Measurements from ENCODE around the gene XKR8. TPM values are rescaled to one million over a fixed set of nuclear protein-coding genes. Genes with fewer than 3 reads are reported as not detected.

Gene XKR8, protein sequence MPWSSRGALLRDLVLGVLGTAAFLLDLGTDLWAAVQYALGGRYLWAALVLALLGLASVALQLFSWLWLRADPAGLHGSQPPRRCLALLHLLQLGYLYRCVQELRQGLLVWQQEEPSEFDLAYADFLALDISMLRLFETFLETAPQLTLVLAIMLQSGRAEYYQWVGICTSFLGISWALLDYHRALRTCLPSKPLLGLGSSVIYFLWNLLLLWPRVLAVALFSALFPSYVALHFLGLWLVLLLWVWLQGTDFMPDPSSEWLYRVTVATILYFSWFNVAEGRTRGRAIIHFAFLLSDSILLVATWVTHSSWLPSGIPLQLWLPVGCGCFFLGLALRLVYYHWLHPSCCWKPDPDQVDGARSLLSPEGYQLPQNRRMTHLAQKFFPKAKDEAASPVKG
- 1 to 10 TPM; 4.3 to 9.6 (median 4.8) TPM for total RNA-seq

- DNase-seq (ENCODE audit: low spot score): no peak
- TF ChIP-seq, protein P1, sequence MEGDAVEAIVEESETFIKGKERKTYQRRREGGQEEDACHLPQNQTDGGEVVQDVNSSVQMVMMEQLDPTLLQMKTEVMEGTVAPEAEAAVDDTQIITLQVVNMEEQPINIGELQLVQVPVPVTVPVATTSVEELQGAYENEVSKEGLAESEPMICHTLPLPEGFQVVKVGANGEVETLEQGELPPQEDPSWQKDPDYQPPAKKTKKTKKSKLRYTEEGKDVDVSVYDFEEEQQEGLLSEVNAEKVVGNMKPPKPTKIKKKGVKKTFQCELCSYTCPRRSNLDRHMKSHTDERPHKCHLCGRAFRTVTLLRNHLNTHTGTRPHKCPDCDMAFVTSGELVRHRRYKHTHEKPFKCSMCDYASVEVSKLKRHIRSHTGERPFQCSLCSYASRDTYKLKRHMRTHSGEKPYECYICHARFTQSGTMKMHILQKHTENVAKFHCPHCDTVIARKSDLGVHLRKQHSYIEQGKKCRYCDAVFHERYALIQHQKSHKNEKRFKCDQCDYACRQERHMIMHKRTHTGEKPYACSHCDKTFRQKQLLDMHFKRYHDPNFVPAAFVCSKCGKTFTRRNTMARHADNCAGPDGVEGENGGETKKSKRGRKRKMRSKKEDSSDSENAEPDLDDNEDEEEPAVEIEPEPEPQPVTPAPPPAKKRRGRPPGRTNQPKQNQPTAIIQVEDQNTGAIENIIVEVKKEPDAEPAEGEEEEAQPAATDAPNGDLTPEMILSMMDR (IDR thresholded peaks at IDR 0.05): no peak
- ATAC-seq (ENCODE audit: low FRiP score): peak; percentile 94
Observed at GRCh38 chr1:27959792-27960603, at the start of gene XKR8. Gene XKR8, plus strand, starts transcription at chr1:27959973. Its CDS starts 97 bp downstream, at chr1:27960070.

- ATAC-seq (ENCODE audit: low FRiP score) (no peak), DNase-seq (ENCODE audit: low spot score) (no peak)
- TF ChIP-seq, protein P1 (IDR thresholded peaks at IDR 0.05): no peak
Observed at GRCh38 chr1:27912429-27912828, 47.3 kb upstream of the XKR8 start.

DNA sequence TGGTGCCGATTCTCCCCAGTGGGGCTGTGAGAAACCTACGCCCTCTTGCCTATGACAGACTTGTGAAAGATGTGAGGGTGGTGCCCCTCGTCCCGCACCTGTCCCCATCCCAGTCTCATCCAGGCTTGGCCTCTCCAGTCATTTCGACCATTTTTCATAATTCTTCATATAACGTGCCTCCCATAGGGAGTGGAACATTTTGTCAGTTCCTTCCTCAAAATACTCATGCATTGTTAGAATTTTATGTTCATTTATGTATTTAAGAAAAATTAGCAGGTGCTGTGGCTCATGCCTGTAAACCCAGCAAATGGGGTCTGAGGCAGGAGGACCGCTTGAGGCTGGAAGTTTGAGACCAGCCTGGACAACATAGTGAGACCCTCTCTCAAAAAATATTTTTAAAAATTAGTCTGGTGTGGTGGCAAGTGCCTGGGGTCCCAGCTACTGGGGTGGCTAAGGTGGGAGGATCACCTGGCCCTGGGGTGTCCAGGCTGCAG lies 44.6 kb upstream of the XKR8 start:
- ATAC-seq (ENCODE audit: low FRiP score): no peak
- no peak for DNase-seq (ENCODE audit: low spot score)
- TF ChIP-seq, protein P1 (IDR thresholded peaks at IDR 0.05): no peak

GRCh38 chr1:27922272-27922671 lies 37.5 kb upstream of the XKR8 start:
- TF ChIP-seq, protein P1 (IDR thresholded peaks at IDR 0.05): no peak
- ATAC-seq (ENCODE audit: low FRiP score) (no peak), DNase-seq (ENCODE audit: low spot score) (no peak)

DNA sequence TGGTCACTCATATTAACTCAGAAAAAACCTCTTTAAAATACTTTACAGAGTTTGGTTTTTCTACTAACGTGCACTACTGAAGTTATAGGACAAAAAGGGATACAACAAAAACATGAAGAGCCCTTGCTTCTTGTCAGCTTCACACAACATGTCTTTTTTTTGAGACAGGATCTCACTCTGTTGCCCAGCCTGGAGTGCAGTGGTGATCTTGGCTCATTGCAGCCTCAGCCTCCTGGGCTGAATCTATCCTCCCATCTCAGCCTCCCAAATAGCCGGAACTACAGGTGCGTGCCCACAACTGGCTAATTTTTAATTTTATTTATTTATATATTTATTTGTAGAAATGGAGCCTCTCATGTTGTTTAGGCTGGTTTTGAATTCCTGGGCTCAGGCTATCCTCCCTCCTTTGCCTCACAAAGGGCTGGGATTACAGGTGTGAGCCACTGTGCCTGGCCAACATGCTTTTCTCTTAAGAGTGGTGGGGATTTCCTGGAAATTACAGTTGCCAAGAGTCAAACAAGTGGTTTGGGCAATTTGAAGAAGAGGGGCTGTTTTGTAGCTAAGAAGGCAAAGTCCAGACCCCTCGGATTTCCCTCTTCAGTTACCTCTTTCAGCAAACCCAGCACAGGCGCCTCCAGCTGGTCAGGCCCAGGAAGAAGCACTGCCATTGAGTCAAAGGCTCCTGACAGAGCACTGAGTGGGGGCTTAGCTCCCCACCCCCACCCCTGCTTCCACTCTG lies 31.4 kb upstream of the XKR8 start:
- no peak for ATAC-seq (ENCODE audit: low FRiP score)

DNA sequence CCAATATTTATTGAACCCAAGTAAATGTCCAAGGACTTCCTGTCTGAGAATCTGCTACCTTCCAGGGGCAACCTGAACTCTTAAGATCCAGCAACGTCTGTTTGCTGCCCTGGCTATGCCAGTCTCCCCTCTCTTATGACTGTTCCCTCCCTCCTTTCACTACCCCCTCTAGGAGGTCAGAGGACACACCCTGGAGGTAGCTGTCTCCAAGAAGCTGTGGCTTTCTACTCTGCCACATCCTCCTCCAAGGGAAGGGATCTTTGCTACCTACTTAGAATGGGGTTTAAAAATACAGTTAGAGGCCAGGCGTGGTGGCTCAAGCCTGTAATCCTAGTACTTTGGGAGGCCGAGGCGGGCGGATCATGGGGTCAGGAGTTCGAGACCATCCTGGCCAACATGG lies 28.6 kb upstream of the XKR8 start:
- ATAC-seq (ENCODE audit: low FRiP score): no peak
- TF ChIP-seq, protein P1 (IDR thresholded peaks at IDR 0.05): no peak

More for the DNA sequence above, 31.4 kb upstream of the XKR8 start:
- no peak for DNase-seq (ENCODE audit: low spot score)
- TF ChIP-seq, protein P1 (IDR thresholded peaks at IDR 0.05): no peak

More for the DNA sequence above, 28.6 kb upstream of the XKR8 start:
- DNase-seq (ENCODE audit: low spot score): no peak

All from omental fat pad (tissue), 4 donors.